Activated T-cell treated with anti-CD3 and anti-CD28 coated beads, Interleukin-2, amount 50 U/mL, for 1 hour (primary cell): ENCODE measurements around the gene KMT2D.

Experiments
- DNase-seq: peaks from one replicate; pipeline ENCODE4 v3.0.0-alpha.2; 2020

The KMT2D gene

GRCh38 chr12:49051777-49052438, 8.7 kb downstream of the KMT2D start:
- no peak for DNase-seq

DNA sequence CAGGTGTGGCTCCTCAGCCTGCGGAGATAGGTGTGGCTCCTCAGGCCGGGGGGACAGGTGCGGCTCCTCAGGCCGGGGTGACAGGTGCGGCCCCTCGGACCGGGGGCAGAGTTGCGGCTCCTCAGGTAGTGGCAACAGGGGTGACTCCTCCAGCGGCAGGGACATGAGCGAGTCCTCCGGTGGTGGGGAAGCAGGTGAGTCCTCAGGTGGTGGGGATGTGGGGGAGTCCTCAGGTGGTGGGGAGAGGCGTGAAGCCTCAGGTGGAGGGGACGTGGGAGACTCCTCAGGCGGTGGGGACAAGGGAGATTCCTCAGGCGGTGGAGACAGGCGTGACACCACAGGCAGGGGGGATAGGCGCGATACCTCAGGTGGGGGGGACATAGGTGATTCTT, 9.2 kb downstream of the KMT2D start:
- DNase-seq = no peak

DNA sequence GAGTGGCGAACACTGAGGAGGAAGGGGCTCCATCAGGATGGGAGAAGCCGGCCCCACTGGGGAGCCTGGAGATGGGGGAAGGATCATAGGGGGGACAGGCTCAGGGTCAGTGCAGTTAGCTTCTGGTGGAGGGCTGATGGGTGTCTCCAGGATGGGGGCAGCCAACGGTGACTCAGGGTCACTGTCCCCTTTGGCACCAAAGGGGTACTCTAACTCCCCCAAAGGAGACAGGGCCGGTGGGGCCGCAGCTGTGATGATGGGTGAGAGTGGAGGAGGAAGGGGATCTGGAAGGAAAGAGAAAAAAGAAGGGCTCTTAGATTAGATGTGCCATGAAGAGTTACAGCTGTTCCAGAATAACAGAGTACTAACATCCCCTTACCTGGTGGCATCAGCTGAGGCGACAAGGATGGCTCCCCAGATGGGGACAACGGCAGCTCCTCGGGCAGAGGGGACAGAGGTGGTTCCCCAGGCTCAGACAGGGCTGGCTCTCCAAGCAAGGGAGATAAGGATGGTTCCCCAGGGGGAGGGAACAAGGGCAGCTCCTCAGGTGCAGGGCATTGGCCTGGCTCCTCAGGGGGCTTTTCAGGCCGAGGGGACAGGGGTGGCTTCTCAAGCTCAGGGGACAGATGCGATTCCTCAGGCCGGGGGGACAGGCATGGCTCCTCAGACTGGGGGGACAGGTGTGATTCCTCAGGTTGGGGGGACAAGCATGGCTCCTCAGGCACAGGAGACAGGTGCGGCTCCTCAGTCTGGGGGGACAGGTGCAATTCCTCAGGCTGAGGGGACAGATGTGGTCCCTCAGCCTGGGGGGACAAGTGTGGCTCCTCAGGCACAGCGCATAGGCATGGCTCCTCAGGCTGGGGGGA, 9.9 kb downstream of the KMT2D start:
- no peak for DNase-seq

- DNase-seq = no peak
Measured at GRCh38 chr12:49049566-49050224, 10.9 kb downstream of the KMT2D start.

GRCh38 chr12:49048953-49049352, 11.6 kb downstream of the KMT2D start:
- no peak for DNase-seq

- no peak for DNase-seq
Measured at GRCh38 chr12:49046129-49046895, 14.3 kb downstream of the KMT2D start.

DNA sequence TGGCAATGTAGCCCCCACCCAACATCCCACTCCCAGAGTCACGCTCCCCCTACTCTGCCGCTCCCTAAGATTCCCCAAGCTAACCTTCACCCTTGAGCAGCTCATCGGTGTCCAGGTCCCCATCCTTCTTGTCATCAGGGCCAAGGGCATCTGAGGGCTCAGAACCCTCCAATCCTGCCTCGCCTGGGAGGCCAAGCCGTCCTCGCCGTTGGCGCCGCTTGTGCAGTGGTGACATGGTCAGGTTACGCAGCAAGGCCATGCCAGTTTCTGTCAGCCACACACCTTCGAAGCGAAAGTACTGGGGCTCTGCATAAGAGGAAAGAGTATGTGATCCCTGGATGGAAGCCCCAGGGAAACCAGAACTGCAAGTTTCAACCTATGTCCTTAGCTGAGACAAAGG, 15.9 kb downstream of the KMT2D start:
- no peak for DNase-seq

DNA sequence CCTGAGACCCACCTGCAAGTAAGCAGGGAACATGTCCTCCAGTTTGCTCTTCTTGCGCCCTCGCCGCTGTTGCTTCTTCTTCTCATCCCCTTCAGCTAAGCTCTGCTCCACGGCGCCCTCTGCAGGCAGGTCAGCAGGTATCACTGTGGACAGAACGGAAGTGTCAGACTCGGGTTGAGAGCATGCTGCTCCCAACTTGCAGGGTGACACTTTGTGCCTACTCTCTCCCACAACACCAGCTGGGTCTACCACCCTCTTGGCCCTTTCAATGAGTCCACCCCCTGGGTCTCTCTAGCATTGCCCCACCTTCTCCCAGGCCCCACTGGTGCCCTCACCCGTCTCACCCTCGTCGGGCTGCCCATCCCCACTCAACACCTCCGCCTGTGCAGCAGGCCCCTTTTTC, 16.7 kb downstream of the KMT2D start:
- peak; percentile 84 for DNase-seq

DNA sequence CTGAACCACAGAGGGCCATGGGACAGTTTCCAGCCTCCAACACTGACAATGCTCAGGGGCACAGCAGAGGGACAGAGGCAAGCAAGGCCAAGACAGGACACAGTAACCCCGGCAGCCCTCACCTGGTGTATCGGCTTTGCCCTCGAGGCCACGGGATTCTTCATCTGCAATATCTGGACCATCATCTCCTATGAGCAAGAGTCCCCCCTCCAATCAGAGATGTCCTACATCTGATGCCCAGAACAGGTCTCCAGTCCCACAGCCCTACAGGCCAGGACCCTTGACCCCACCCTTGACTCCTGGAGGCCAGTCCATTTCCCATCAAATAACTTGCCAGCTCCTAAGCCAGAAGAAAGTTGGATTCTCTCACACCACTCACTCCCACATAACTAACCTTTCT, 17.4 kb downstream of the KMT2D start:
- DNase-seq = no peak

GRCh38 chr12:49041881-49042484, 18.6 kb downstream of the KMT2D start:
- no peak for DNase-seq

GRCh38 chr12:49041036-49041880, 19.3 kb downstream of the KMT2D start:
- DNase-seq = no peak

DNA sequence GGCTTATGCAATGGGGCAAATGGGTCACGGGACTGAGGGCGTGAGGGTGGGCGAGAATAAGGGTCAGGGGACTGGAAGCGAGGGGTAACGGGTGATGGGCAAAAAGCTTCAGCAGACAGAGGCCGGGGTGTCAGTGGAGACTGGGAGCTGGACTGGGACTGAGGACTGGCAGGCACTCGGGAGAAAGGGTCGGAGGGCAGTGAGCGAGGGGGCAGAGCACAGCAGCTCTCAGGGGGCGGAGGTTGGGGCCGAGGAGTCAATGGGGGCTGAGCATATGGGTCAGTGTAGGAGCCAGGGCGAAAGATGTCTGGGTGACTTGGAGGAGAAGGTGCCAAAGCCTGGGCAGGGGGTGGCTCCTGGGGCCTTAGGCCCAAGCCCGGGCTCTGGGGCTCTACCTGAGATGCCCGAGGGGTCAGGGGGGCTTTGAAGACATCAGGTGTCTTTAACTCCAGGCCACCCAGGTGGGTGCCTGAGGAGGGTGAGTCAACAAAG, 20.2 kb downstream of the KMT2D start:
- no peak for DNase-seq

DNA sequence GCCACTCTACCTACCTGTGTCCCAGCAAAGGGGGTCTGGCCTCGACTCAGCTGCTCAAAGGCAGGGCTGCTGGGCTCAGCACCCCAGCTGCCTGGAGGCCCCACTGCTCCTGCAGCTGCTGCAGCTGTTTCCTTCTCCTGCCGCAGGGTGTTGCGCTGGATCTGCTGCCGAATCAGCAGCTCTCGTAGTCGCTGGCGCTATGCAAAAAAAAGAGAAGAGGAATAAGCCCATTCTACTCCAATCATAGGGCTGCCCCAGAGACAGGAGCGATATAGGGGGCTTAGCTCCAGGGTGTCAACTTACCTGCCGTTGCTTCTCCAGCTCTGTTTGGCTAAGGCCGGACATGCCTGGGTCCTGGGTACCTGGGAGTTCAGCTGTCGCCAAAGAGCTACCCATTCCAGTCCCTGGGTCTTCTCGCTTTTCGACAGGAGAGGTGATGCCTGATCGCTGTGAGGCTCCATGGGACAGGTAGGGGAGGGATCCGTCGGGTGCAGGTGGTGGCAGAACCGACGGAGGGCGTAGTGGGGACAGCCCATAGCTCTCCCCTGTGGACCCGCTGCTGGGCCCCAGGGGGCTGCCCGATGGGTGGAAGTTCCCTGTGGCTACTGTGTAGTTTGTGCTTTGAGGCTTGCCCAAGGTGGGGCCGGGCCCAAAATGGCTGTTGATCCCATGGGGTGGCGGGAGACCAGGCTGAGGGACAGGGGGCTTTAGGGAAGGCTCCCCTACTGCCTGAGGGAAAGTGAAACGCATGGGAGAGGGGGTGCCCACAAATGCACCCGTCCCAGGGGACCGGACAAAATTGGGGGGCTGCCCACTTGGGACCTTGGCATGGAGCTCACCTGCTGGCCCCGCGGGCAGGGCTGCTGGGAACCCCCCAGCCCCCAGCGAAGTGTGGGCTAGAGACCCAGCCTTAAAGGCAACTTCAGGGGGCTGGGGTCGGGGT, 20.9 kb downstream of the KMT2D start:
- no peak for DNase-seq

DNA sequence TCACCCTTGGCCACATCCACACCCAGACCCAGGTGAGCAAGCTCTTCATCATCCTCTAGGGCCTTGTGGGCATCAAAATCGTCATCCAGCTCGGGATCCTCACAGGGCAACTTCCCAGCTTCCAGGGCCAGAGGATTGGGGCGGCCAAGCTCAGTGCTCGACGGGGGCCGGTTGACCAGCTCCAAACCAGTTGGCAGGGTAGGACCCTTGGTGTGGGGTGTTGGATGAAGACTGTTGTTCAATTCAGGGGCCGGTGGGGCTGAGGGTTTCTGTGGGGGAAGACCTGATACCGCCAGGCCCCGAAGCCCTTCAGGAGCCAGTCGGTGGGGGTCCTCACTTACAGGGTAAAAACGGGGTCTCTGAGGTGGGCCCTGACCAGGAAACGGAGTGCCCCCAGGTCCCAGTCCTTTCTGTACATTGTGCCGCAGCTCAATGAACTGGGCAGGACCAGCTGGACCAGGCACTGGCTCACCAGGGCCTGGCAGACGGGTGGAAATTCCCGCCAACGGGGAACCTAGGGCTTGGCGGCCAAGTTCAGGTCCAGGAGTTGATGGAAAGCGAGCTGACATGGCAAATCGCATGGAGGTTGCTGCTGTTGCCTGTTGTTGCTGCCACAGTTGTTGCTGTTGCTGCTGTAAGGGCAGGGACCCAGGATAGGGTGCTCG, 22.2 kb downstream of the KMT2D start:
- no peak for DNase-seq

DNA sequence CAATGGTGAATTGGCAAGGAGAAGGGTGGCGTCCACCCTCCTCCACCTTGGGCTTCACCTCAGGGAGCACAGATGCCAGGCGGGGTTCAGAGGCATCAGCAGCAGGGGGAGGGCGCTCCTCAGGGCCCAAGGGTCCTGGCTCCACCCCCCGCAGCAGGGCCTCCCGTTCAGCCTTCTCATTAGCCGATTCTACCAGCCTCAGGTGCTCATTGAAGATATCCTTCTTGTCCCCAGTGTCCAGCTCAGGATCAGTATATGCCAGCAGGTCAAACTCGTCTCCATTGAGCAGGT, 22.7 kb downstream of the KMT2D start:
- no peak for DNase-seq

GRCh38 chr12:49037111-49037946, 23.3 kb downstream of the KMT2D start:
- no peak for DNase-seq

- no peak for DNase-seq
Measured at GRCh38 chr12:49036029-49036428, 24.6 kb downstream of the KMT2D start.

DNA sequence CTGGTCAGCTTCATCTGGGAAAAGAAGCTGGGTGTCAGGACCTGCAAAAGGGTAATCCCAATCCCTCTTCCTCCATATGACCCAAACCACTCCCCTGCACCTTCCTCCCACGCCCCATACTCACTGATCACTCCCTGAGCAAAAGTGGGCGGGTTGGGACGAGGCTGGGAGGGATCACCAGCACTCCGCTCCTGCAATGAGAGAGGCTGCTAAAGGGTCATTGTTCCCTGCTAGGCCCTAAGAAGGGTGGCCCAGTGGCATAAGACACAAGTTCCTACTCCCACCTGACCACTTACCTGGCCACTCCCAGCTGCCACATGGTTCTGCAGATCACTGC, 26.3 kb downstream of the KMT2D start:
- DNase-seq = no peak

GRCh38 chr12:49033611-49034285, 26.8 kb downstream of the KMT2D start:
- DNase-seq = no peak
